Right lobe of liver (tissue), 6 donors: ENCODE data around the gene CNOT9. TPM values are rescaled to one million over a fixed set of nuclear protein-coding genes. Genes with fewer than 3 reads are reported as not detected.

ENCODE experiments used
- ATAC-seq, 4 donors: fragments of 200-7000 bp; cut with Tn5 transposase; one replicate each; pipeline ENCODE4 v1.9.1; 2020; ENCODE audit warnings: mild to moderate bottlenecking in 4 of 4, moderate library complexity in 4 of 4
- DNase-seq, 3 donors: peaks; one replicate each; pipeline ENCODE4 v3.0.0-alpha.2; 2020
- H3K27ac ChIP-seq, 3 donors: fragments of 200-600 bp; one replicate each; pipeline ENCODE4 v1.8.0; 2022
- H3K27me3 ChIP-seq, 2 donors: fragments of 200-600 bp; one replicate each; pipeline ENCODE4 v1.8.0; 2022
- H3K36me3 ChIP-seq, 4 donors: fragments of 200-600 bp; sonication (generic) in 1 of 4; one replicate each; pipeline versions ENCODE4 v1.5.1 to v1.8.0; 2017 to 2022; ENCODE audit warnings: control low read depth in 1 of 4
- H3K4me1 ChIP-seq, 4 donors: fragments of 200-600 bp; sonication (generic) in 1 of 4; one replicate each; pipeline versions ENCODE4 v1.5.1 to v1.8.0; 2017 to 2022; ENCODE audit warnings: control low read depth in 1 of 4
- H3K4me3 ChIP-seq, 3 donors: fragments of 200-600 bp; one replicate each; pipeline ENCODE4 v1.8.0; 2022
- H3K9me3 ChIP-seq, 4 donors: fragments of 200-600 bp; sonication (generic) in 1 of 4; one replicate each; pipeline versions ENCODE4 v1.5.1 to v1.8.0; 2017 to 2022; ENCODE audit warnings: control low read depth in 1 of 4
- CTCF ChIP-seq, 4 donors: fragments of 200-600 bp in 3 of 4; fragments of 450-650 bp in 1 of 4; IDR thresholded peaks; one replicate each; pipeline versions ENCODE4 v1.5.1 to v1.8.0; 2016 to 2022; ENCODE audit warnings: antibody characterized with exemption in 4 of 4, mild to moderate bottlenecking in 2 of 4
- POLR2A ChIP-seq: fragments of 450-650 bp; IDR thresholded peaks from one replicate; pipeline ENCODE4 v1.6.1; 2017; ENCODE audit warnings: antibody characterized with exemption, mild to moderate bottlenecking
- WGBS: methylation state at CpG from one replicate; pipeline ENCODE4 v1.1.6; 2018; ENCODE audit warnings: low coverage, low lambda C conversion rate; ENCODE audit not compliant: insufficient coverage; ENCODE audit errors: missing lambda C conversion rate; 5-methylcytosine and 5-hydroxymethylcytosine counted together
- intact Hi-C, 2 donors: fragments of 100-400 bp; cut with DNase I; formaldehyde crosslinking; loops; one replicate each; pipeline versions ENCODE4 v1.11.2 to v1.14.1; 2022
- total RNA-seq, 6 experiments: library from RNA; depleted of rRNA in 2 of 6; stranded (reverse); fragments of >200 nt in 2 of 6; fragmentation: NEBNext Ultra II Directional in 3 of 6; extraction: Animal tissue kit (Norgen Biotek cat#: 25700) in 3 of 6; gene quantifications; one replicate each; pipeline versions ENCODE4 v1.1.0 to v1.2.4, GENCODE V29; 2016 to 2023
- donor health status: DM: no; HTN: yes; CAD: no.
- donor health status: DM: no; HTN: no; CAD: no.
- donor health status: DM: no; HTN: no; CAD: no.
- donor health status: DM: no; HTN: yes; CAD: no.
- donor health status: DM: no; HTN: yes; CAD: no.

Gene CNOT9
- total RNA-seq, 6 experiments from 2014 or later, result 11.8 to 39.3 (median 19.2) TPM

- Histone ChIP-seq H3K27me3 (no peaks in the 10 kb centered on the region), H3K27ac (no peak overlapping the region), H3K4me1 (peaks cover 0 to 21% (median 0%) of the 10 kb centered on the region in 4 donors), H3K4me3 (no peak overlapping the region), H3K9me3 (no peaks in the 10 kb centered on the region), H3K36me3 (no peaks in the 10 kb centered on the region)
- intact Hi-C loops, result no loop called here
- TF ChIP-seq CTCF (IDR thresholded peaks at IDR 0.05) (no peak), POLR2A (no peak)
- peak in 2 of 3 donors; percentile 37 to 67 for DNase-seq
- 60% methylated on average over 2 of the region's 2 CpGs for WGBS
- ATAC-seq, result peak; percentile 41 to 93 (median 74)
Observed at GRCh38 chr2:218605432-218605831, 36.8 kb downstream of the CNOT9 start.

DNA sequence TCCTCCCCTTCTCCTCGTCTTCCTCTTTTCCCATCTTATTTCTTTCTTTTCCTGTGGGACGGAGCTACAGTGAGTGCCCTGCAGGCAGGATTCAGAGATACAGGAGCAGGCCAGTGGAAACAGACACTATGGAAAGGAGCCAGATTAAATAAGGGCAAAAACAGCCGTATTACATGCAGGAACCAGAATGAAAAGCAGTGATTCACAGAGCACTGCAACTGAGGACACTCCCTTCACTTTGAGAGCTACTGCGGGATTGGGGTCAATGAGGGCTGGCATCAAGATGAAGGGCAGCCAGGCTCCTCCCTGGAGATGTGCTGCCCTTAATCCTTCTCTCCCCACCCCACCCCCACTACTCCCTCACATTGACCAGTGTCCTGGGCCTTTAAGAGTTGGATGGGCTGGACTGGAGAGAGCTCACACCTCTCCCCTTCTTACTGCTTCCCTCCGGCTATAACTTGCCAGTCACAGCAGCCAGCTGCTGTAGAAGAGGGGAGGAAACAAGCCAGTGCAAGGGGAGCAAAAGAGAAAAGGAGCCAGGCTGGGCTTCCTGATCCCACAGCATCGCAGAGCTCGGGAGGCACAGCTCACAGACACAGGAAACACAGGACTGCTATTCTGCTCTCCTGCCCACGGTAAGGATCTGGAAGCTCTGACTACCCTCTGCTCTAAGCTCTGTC lies 38.9 kb downstream of the CNOT9 start, which contains the start of gene PLCD4:
Gene PLCD4, plus strand, starts transcription at position 464 of the 680 bp plus-strand sequence. CDS start 7,841 bp downstream, outside the sequence.
- intact Hi-C loops, result no loop called here
- peaks cover 0 to 21% (median 0%) of the 10 kb centered on the region in 4 donors for H3K4me1 ChIP-seq
- H3K36me3 ChIP-seq, result no peaks in the 10 kb centered on the region
- ATAC-seq (peak in 3 of 4 donors; percentile 29 to 82 (median 77)), DNase-seq (peak in 1 of 3 donors; percentile 28)
- peak within 1 kb of the TSS in 1 of 3 donors; percentile 20 for H3K4me3 ChIP-seq
- H3K9me3 ChIP-seq, result no peaks in the 10 kb centered on the region
- no peak within 1 kb of the TSS for H3K27ac ChIP-seq
- 12% methylated on average over 4 of the region's 8 CpGs for WGBS
- H3K27me3 ChIP-seq, result no peaks in the 10 kb centered on the region
- no peak for TF ChIP-seq CTCF (IDR thresholded peaks at IDR 0.05)
- TF ChIP-seq POLR2A, result no peak

GRCh38 chr2:218615868-218616315 lies 47.3 kb downstream of the CNOT9 start:
- Histone ChIP-seq H3K27me3 (no peaks in the 10 kb centered on the region), H3K4me1 (no peaks in the 10 kb centered on the region), H3K4me3 (no peak overlapping the region), H3K9me3 (no peaks in the 10 kb centered on the region), H3K27ac (peak overlapping the region in 1 of 3 donors; percentile 5), H3K36me3 (no peaks in the 10 kb centered on the region)
- no peak for TF ChIP-seq CTCF (IDR thresholded peaks at IDR 0.05)
- TF ChIP-seq POLR2A, result no peak
- ATAC-seq (peak; percentile 100), DNase-seq (peak; percentile 74 to 83 (median 78))
- intact Hi-C loops, result no loop called here
- WGBS, result 40% methylated on average over 4 of the region's 6 CpGs

DNA sequence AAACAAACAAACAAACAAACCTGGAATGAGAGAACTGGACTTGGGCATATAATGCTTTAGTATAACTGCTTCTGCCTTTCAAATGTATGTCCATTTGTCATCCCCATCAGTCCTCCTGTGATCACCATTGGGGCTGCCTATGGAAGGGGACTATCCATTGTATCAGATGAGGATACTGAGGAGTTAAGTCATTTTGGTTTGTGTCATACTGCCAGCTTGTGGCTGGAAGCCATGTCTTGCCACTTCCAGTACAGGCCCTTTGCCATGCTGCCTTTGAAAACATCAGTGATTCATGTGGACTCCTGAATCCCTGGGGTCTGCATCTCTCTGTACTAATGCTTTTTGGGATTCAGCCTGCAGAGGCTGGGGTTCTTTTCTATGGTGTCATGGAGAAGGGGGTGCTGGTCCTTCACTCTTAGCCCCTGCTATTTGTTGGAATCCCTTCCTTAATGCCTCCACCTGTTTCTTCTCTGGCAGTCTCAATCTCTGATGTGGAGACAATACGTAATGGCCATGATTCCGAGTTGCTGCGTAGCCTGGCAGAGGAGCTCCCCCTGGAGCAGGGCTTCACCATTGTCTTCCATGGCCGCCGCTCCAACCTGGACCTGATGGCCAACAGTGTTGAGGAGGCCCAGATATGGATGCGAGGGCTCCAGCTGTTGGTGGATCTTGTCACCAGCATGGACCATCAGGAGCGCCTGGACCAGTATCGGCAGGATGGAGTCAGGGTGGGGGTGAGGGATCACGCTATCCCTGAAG lies 49.6 kb downstream of the CNOT9 start:
- H3K9me3 ChIP-seq, result no peaks in the 10 kb centered on the region
- no peak for TF ChIP-seq CTCF (IDR thresholded peaks at IDR 0.05)
- TF ChIP-seq POLR2A, result no peak
- no peak for ATAC-seq
- DNase-seq, result no peak
- H3K4me3 ChIP-seq, result no peak overlapping the region
- WGBS, result 82% methylated on average over 4 of the region's 9 CpGs
- no peaks in the 10 kb centered on the region for H3K36me3 ChIP-seq
- H3K27me3 ChIP-seq, result no peaks in the 10 kb centered on the region
- H3K4me1 ChIP-seq, result peaks cover 0 to 5% (median 0%) of the 10 kb centered on the region in 4 donors
- intact Hi-C loops, result no loop called here
- no peak overlapping the region for H3K27ac ChIP-seq
